ENCODE results near the gene RBPJ.

DNA sequence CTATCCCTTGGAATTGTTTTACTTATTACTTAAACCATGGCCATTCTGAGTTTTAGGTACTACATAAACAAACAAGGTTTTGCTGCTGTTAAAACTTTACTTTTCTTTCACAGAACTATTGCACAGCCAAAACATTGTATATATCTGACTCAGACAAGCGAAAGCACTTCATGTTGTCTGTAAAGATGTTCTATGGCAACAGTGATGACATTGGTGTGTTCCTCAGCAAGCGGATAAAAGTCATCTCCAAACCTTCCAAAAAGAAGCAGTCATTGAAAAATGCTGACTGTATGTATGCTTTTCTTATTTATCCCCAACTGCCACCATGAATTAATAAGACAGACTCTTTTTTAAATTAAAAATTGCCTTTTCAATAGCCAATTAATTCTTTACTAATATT lies 99.6 kb downstream of the RBPJ start:
- TF ChIP-seq CTCF (conservative IDR thresholded peaks at IDR 0.05 in 1 of 2, IDR thresholded peaks at IDR 0.05 in 1 of 2; ENCODE audit: low read depth in 1 of 2, low read length in 2 of 2) (no peak), EZH2 (IDR thresholded peaks at IDR 0.05; ENCODE audit: low read length, missing control alignments) (no peak)
